ENCODE measurements around the gene C19orf33.
"Not testable (repeated sequence)": the region's sequence is repeated elsewhere in the genome, so short reads cannot be mapped to it uniquely, and the experiment has no call there.

The C19orf33 gene

DNA sequence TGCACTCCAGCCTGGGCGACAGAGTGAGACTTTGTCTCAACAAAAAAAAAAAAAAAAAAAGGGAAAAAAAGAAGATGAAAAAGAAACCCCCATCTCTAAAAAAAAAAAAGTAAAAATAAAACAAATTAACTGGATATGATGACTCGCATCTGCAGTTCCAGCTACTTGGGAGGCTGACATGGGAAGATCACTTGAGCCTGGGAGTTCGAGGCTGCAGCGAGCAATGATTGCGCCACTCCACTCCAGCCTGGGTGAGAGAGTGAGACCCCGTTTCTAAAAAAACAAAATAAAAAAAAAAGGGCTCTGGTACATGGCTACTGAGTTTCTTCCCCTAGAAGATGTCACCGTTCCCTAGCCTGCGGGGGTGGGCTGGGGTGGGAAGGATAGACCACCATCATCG, 29.2 kb downstream of the C19orf33 start:
- TF ChIP-seq, protein P1, sequence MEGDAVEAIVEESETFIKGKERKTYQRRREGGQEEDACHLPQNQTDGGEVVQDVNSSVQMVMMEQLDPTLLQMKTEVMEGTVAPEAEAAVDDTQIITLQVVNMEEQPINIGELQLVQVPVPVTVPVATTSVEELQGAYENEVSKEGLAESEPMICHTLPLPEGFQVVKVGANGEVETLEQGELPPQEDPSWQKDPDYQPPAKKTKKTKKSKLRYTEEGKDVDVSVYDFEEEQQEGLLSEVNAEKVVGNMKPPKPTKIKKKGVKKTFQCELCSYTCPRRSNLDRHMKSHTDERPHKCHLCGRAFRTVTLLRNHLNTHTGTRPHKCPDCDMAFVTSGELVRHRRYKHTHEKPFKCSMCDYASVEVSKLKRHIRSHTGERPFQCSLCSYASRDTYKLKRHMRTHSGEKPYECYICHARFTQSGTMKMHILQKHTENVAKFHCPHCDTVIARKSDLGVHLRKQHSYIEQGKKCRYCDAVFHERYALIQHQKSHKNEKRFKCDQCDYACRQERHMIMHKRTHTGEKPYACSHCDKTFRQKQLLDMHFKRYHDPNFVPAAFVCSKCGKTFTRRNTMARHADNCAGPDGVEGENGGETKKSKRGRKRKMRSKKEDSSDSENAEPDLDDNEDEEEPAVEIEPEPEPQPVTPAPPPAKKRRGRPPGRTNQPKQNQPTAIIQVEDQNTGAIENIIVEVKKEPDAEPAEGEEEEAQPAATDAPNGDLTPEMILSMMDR (IDR thresholded peaks at IDR 0.05; ENCODE audit: extremely low read depth, missing control alignments): no peak
- no peak for DNase-seq (ENCODE audit: low spot score)

DNA sequence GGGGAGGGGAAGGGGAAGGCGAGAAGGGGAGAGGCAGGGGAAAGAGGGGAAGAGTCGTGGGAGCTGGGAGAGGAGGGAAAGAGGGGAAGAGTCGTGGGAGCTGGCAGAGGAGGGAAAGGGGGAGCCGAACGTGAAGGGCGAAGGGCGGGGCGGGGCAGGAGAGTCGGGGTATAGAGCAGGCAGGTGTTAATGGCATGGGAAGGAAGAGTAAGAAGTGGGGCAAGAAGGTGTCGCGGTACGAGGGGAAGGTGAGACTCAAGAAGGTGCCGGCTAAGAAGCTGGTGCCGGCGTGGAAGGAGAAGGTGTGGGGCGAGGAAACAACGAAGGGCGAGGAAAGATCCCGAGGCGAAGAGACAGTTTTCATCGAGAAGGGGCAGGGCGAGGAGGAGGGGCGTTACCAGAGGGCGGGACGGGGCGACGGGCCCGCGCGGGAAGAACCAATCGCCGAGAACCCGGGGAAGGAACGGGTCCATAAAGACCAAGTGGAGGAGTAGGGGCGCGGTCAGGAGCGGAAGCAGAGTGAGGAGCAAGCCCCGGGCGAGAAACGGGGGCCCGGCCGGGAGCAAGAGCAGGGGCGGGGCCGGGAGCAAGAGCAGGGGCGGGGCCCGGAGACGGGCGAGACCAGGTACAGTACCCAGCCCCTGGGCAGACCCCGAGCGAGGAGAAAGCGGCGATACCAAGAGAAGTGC, 32.0 kb downstream of the C19orf33 start:
- peak; percentile 92 for DNase-seq (ENCODE audit: low spot score)
- TF ChIP-seq, protein P1 (IDR thresholded peaks at IDR 0.05; ENCODE audit: extremely low read depth, missing control alignments): no peak

DNA sequence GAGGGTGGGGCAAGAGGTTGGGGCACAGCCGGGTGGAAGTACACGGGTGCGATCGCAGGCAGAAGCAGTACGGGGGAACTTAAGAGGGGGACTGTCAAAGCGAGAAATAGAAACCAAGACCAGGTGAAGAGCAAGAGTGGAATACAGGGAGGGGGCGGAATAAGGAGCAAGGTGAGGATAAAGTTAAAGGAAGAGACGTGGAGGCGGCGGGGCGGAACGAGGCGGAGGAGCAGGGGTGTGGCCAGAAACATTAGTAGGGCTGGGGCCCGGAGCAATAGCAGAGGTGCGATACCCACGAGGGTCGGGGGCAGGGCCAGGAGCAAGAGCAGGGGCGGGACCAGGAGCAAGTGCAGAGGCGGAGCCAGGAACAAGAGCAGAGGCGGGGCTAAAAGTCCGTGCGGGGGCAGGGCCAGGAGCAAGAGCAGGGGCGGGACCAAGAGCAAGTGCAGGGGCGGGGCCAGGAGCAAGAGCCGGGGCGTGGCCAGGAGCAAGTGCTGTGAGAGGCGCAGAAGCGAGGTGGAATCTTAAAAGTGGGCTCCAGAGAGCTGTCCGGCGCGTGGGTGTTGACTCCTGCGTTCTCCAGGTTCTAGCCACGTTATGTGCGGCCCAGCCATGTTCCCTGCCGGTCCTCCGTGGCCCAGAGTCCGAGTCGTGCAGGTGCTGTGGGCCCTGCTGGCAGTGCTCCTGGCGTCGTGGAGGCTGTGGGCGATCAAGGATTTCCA, 32.7 kb downstream of the C19orf33 start:
- peak; percentile 92 for DNase-seq (ENCODE audit: low spot score)

DNA sequence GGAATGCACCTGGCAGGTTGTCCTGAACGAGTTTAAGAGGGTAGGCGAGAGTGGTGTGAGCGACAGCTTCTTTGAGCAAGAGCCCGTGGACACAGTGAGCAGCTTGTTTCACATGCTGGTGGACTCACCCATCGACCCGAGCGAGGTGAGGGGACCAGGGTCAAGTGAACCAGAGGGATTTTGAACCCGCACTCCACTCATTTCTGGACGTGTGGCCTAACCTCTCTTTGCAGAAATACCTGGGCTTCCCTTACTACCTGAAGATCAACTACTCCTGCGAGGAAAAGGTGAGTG, 33.3 kb downstream of the C19orf33 start:
- DNase-seq (ENCODE audit: low spot score): no peak
- TF ChIP-seq, protein P1 (IDR thresholded peaks at IDR 0.05; ENCODE audit: extremely low read depth, missing control alignments): no peak

More for the DNA sequence above, 32.7 kb downstream of the C19orf33 start:
- TF ChIP-seq, protein P1 (IDR thresholded peaks at IDR 0.05; ENCODE audit: extremely low read depth, missing control alignments): no peak

DNA sequence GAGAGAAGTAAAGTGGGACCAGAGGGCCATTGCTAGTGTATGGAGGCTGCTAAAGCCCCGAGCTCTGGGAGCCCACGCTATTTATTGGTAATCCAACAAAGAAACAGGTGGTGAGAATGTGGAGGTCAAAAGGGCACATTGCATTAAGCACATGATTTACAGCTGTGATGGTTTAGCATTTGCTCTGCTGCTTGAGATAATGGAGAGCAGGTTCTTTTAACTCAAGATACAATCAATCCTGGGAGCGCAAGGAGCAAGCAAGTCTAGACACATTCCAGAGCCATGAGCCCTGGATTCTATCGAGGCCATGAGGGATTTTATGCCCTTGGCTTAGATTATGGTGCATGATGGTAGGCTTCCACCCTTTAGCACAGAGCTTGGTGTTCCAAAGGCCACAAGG, 35.0 kb downstream of the C19orf33 start:
- DNase-seq (ENCODE audit: low spot score): not testable (repeated sequence)

DNA sequence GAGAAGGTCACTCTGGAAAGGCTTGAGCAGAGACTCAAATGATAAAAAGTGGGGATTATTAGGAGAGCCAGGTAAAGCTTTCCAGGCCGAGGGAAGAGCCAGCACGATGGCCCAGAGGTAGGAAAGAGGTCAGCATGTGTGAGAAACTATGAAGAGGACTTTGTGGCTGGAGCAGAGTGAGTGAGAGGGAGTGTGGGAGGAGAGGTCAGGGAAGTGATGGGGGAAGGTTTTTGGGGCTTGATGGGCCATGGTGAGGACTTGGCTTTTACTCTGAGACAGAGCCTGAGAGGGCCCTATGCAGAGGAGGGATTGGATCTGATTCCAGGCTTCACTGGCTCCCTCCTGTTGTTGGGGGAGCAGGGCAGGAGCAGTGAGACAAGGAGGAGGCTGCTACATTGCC, 36.9 kb downstream of the C19orf33 start:
- TF ChIP-seq, protein P1 (IDR thresholded peaks at IDR 0.05; ENCODE audit: extremely low read depth, missing control alignments): no peak
- no peak for DNase-seq (ENCODE audit: low spot score)

DNA sequence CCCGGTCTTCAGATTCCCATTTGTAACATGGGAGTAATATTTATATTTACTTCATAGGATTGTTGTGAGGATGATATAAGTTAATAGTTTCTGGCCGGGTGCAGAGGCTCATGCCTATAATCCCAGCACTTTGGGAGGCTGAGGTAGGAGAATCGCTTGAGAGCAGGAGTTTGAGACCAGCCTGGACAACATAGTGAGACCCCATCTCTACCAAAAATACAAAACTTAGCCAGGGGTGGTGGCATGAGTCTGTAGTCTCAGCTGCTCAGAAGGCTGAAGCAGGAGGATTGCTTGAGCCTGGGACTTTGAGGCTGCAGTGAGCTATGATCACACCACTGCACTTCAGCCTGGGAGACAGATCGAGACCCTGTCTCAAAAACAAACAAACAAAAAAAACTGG, 42.8 kb downstream of the C19orf33 start:
- no peak for DNase-seq (ENCODE audit: low spot score)
- TF ChIP-seq, protein P1 (IDR thresholded peaks at IDR 0.05; ENCODE audit: extremely low read depth, missing control alignments): no peak

DNA sequence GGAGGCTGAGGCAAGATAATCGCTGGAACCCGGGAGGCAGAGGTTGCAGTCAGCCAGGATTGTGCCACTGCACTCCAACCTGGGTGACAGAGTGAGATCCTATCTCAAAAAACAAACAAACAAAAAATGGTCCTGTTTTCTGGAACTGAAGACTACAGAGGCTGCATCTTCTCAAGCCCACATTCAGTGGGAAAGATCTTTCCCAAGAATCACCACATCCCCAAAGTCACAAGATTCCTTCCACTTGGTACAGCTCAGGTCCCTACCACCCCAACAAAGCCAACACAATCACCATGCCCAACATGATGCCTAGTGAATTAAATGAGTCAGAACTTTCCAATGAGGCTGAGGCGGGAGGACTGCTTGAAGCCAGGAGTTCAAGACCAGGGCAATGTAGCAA, 46.8 kb downstream of the C19orf33 start:
- TF ChIP-seq, protein P1 (IDR thresholded peaks at IDR 0.05; ENCODE audit: extremely low read depth, missing control alignments): no peak
- no peak for DNase-seq (ENCODE audit: low spot score)
